Right hindlimb (tissue), 1 donor: Measurements from ENCODE around the gene RPAIN.
"Not testable (repeated sequence)": the region's sequence is repeated elsewhere in the genome, so short reads cannot be mapped to it uniquely, and the experiment has no call there.

Experiments used
- DNase-seq: peaks from one replicate; pipeline ENCODE4 v3.0.0-alpha.2; 2018

RPAIN gene

GRCh38 chr17:5430413-5430999, 10.5 kb downstream of the RPAIN start:
- no peak for DNase-seq

- DNase-seq, result not testable (repeated sequence)
These were observed 11.3 kb downstream of the RPAIN start for GRCh38 chr17:5431234-5431633.

- no peak for DNase-seq
These were observed 12.1 kb downstream of the RPAIN start for GRCh38 chr17:5431949-5432556.

DNA sequence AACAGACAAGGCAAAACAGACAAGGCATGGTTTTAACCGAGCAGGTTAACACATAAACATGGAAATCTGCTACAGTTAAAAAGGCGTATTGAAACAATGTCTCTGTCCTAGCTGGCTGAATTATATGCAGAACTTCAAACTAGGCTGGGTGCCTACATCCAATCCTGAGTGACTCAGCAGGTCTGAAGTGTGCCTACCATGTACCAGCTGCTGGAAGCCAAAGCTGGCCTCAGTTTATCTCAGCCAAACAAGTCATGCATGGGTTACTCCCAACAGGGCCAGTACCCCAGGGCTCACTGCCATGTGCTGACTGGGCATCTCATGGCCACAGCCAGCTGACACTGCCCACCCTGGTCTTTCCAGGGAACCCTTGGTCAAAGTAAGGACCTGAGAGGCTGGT, 15.0 kb downstream of the RPAIN start:
- DNase-seq, result no peak

DNA sequence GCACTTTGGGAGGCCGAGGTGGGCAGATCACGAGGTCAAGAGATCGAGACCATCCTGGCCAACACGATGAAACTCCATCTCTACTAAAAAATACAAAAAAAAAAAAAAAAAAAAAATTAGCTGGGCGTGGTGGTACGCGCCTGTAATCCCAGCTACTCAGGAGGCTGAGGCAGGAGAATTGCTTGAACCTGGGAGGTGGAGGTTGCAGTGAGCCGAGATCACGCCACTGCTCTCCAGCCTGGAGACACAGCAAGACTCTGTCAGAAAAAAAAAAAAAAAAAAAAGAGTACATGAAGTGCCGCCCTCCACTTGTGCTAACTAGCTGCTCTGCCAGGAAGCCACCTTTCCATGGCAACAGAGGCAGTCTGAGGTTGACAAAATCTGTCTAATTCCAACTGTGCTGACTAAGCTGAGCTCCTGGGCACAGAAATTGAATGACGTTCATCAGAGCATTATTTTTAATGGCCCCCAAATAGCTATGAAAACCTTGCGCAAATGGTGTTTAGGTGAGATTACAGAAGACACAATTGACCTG, 15.9 kb downstream of the RPAIN start:
- not testable (repeated sequence) for DNase-seq

DNA sequence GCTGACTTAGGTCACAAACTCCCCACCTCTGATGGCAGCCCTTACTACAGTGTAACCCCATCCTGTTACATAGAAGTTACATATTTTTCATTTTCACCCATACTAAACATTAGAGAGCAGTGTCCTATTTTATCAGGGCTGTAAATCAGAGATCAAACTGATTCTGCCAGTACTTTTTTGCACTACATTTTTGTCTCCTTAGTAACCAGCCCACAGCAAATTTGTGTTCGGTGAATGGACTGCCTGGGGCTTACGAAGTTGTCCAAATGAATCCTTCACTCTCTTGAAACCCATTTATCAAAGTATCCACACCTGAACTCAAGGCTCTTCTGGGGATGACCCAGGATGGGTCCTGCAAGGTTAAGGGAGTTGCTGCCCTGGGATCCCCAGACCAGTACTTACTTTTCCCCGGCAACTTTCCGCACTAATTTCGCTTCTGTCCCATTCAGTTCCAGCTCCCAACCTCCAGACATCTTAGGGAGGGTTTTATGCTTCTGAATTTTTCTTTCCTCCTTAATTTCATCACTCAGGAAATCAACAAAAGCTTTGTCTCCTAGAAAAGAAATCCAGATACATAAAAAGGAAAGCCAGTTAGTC, 17.8 kb downstream of the RPAIN start:
- DNase-seq, result no peak

DNA sequence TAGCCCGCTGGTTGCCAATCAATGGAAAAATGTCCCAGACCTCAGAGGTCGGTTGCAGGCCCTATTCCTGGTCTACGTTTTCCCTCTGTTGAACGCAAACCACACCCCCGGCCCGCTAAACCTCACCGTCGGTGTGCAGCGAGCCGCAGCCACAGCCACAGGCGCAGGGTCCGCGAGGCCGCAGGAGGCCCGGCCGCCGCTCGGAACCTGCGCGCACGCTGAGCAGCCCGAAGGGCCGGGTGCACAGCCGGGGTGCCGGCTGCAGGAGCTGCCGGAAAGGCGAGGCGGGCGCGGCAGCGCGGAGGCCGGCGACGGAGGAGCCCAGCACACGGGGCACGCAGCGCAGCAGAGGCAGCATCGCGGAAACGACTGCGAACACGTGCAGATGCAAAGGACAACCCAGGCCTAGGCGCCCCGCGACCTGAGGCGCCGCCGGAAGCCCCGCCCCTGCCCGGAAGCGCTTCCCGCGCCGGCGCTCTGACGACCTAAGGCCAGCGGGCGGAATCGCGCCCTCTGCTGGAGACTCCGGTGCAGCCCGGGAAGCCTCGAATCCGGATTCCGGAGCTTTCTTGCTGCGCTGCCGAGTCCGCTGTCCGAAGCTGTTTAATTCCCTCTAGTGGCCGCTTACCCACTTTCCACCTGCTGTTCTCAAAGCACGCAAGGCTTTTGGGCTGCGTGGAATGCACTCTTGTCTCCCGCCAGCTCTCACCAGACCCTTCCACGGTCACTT, 18.9 kb downstream of the RPAIN start, which contains the start of gene C1QBP:
C1QBP (minus strand) TSS at position 440 of the 730 bp plus-strand sequence; CDS start at position 358, 82 bp downstream.
- peak; percentile 94 for DNase-seq

DNA sequence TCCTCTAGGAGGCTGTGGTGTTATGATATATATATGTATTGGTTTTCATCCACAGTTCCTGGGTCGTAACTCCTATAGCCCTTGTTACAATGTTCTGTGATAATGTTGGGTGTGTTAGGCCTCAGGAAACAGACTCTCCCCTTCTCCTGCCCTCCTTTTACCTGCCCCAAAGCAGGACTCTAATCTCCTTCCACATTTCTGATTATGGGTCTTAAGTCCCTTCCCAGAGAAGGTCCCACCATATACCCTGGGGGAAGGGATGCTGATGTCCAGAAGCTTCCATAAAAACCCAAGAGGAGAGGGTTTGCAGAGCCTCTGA, 19.4 kb downstream of the RPAIN start:
- no peak for DNase-seq

- DNase-seq, result no peak
These were observed 23.7 kb downstream of the RPAIN start for GRCh38 chr17:5443728-5444127.

DNA sequence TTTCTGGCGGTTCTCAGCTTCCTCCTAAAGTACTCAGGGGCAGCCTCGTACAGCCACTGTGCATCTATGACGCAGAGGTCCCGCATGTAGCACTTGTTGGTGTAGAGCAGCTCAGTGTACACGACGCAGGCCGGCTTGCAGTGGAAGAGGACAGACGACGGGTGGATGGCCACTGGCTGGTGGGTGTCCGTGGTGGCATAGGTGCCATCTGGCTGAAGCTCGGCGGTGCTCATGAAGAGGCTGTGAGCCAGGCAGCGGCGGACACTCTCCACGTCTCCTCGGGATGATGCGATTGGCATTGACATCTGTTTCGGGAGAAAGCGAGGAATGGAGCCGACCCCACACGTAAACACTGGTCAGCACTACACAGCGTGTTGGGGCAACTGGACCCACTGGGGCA, 24.2 kb downstream of the RPAIN start:
- DNase-seq, result no peak

GRCh38 chr17:5446786-5447185, 26.8 kb downstream of the RPAIN start:
- DNase-seq, result no peak

GRCh38 chr17:5464717-5465507, 44.9 kb downstream of the RPAIN start:
- no peak for DNase-seq

GRCh38 chr17:5466295-5466694, 46.3 kb downstream of the RPAIN start:
- no peak for DNase-seq

DNA sequence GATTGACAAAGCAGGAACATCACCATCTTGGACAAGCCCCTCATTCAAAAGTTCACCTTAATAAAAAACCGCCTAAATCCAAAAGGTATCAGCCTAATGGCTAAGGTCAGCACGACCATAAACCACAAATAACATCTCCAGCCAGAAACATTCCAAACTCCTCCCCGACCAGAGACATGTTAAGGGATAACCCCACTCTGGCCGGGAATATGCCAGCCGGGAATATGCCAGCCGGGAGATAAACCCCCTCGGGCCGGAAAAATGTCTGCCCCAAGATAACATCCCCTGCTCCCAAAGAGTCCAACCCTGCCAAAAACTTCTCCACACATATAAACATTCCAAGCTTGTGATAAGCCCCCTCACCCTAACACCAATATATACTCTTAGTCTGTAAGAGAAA, 47.4 kb downstream of the RPAIN start:
- no peak for DNase-seq

GRCh38 chr17:5468075-5468473, 48.1 kb downstream of the RPAIN start:
- no peak for DNase-seq

DNA sequence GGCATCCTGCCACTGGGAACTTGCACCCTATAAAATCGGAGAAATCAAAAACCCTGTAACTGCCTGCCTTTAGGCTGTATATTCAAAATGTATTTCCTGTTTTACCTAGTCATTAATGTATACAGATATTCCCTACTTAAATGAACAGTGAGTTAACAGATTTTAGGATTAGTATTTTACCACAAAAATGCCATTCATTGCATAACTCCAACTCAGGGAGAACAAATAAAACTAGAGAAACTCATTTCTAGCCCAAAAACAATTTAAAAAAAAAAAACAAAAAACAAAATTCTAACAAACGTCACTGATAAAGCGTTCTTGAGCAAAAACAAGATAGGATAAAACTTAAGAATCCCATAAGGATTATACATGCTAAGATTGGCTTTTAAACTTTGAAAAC, 52.5 kb downstream of the RPAIN start:
- DNase-seq, result no peak

DNA sequence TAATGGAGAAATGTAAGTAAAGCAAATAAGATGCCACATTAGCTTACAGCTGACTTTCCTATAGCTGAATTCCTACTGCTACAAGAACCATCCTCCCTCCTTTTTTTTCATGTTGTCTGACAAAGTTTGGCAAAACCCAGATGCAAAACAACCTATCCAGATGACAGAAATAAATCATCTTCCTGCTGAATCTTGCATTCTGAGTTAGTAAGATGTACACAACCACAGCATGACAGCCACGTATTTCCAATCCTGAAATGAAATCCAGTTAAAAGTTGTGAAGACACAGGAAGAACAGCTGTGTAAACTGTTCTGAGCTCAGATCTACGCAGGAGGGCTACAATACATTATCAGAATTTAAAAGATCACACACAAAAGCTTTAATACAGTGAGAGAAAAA, 53.9 kb downstream of the RPAIN start:
- no peak for DNase-seq

- DNase-seq, result no peak
These were observed 59.0 kb downstream of the RPAIN start for GRCh38 chr17:5478992-5479391.

GRCh38 chr17:5480962-5481361, 61.0 kb downstream of the RPAIN start:
- no peak for DNase-seq

DNA sequence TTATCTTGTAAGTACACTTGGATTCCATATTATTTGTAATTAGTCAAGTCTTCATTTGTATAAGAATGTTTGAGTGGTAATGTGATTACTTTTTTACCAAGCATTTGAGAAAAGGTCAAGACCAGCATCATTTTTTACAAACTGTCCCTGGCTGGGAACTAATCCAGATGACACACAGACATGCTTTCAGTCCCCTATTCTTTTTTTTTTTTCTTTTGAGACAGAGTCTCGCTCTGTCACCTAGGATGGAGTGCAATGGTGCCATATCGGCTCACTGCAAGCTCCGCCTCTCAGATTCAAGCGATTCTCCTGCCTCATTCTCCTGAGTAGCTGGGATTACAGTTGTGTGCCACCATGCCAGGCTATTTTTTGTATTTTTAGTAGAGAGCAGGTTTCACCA, 61.5 kb downstream of the RPAIN start:
- no peak for DNase-seq
